ENCODE data around the gene MDGA2.
"Not testable (repeated sequence)": the region's sequence is repeated elsewhere in the genome, so short reads cannot be mapped to it uniquely, and the experiment has no call there.

MDGA2 gene

GRCh38 chr14:47211263-47211662 is 464.1 kb downstream of the MDGA2 start:
- DNase-seq = no peak

- DNase-seq = no peak
Measured at GRCh38 chr14:47210099-47210498, 465.3 kb downstream of the MDGA2 start.

GRCh38 chr14:47208434-47208833 is 467.0 kb downstream of the MDGA2 start:
- no peak for DNase-seq

- no peak for DNase-seq
Measured at GRCh38 chr14:47207617-47208016, 467.8 kb downstream of the MDGA2 start.

- no peak for DNase-seq
Measured at GRCh38 chr14:47200740-47201139, 474.7 kb downstream of the MDGA2 start.

GRCh38 chr14:47195582-47195981 is 479.8 kb downstream of the MDGA2 start:
- no peak for DNase-seq

- no peak for DNase-seq
Measured at GRCh38 chr14:47194055-47194454, 481.4 kb downstream of the MDGA2 start.

GRCh38 chr14:47192203-47192602 is 483.2 kb downstream of the MDGA2 start:
- not testable (repeated sequence) for DNase-seq

- no peak for DNase-seq
Measured at GRCh38 chr14:47191700-47192099, 483.7 kb downstream of the MDGA2 start.

GRCh38 chr14:47189911-47190484 is 485.4 kb downstream of the MDGA2 start:
- no peak for DNase-seq

GRCh38 chr14:47186486-47186885 is 488.9 kb downstream of the MDGA2 start:
- no peak for DNase-seq

- DNase-seq = no peak
Measured at GRCh38 chr14:47179906-47180305, 495.5 kb downstream of the MDGA2 start.

- not testable (repeated sequence) for DNase-seq
Measured at GRCh38 chr14:47171896-47172295, 503.5 kb downstream of the MDGA2 start.

- no peak for DNase-seq
Measured at GRCh38 chr14:47167402-47167801, 508.0 kb downstream of the MDGA2 start.

GRCh38 chr14:47155395-47155794 is 520.0 kb downstream of the MDGA2 start:
- DNase-seq = no peak

GRCh38 chr14:47154276-47154797 is 521.1 kb downstream of the MDGA2 start:
- DNase-seq = no peak

GRCh38 chr14:47153746-47154145 is 521.7 kb downstream of the MDGA2 start:
- DNase-seq = no peak

- no peak for DNase-seq
Measured at GRCh38 chr14:47150267-47150666, 525.1 kb downstream of the MDGA2 start.

GRCh38 chr14:47149326-47149725 is 526.1 kb downstream of the MDGA2 start:
- no peak for DNase-seq

- no peak for DNase-seq
Measured at GRCh38 chr14:47148686-47149085, 526.7 kb downstream of the MDGA2 start.

GRCh38 chr14:47120645-47121044 is 554.8 kb downstream of the MDGA2 start:
- no peak for DNase-seq

- DNase-seq = no peak
Measured at GRCh38 chr14:47103771-47104170, 571.6 kb downstream of the MDGA2 start.

GRCh38 chr14:47102472-47102871 is 572.9 kb downstream of the MDGA2 start:
- DNase-seq = no peak

- no peak for DNase-seq
Measured at GRCh38 chr14:47085678-47086077, 589.7 kb downstream of the MDGA2 start.

GRCh38 chr14:47065326-47065725 is 610.1 kb downstream of the MDGA2 start:
- no peak for DNase-seq

Data from NCI-H774 (cell line).